ENCODE measurements around the gene NOP53. TPM values are rescaled to one million over a fixed set of nuclear protein-coding genes. Genes with fewer than 3 reads are reported as not detected.
A peak's percentile ranks its signal among the peaks of the same experiment; 100 is the strongest.

The NOP53 gene
- total and polyA plus RNA-seq, 7 donors, result 96.3 to 268 (median 166) TPM

DNA sequence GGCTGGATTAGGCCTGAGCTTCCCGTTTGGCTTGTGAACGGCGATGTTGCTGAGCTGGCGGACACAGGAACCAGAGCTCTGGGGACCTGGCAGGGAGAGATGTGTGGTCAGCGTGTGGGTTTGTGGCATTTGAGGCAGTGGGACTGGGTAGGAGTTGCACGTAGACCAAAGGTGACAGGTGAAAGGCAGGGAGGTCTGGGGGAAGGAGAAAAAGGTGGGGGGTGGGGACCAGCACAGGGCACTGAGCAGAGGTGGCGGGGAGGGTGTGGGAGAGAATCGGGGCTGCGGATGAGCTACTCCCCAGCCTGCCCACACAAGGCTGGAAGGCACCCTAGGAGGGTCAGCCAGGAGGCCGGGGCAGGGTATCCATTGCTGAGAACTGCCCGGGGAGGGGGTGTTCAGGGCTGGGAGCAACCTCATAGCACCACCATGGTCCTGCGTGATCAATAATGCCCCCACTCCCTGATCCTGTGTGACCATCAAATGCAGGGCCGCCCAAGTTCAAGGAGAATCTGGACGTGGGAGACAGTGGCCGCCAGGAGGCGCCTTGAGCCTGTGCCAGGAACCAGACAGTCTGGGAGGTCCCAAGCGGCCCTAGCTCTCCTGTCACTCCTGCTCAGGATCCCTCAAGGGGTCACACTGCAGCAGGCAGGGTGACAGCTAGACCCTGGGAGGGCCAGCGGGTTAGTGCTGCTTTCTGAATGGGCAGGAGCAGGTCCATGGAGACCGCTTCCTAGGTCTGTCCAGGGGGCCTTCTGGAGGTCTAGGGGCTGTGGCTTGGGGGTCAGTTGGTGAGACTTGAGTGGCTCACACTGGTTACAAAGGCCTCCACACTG, 20.4 kb downstream of the NOP53 start:
- TF ChIP-seq, protein P1, sequence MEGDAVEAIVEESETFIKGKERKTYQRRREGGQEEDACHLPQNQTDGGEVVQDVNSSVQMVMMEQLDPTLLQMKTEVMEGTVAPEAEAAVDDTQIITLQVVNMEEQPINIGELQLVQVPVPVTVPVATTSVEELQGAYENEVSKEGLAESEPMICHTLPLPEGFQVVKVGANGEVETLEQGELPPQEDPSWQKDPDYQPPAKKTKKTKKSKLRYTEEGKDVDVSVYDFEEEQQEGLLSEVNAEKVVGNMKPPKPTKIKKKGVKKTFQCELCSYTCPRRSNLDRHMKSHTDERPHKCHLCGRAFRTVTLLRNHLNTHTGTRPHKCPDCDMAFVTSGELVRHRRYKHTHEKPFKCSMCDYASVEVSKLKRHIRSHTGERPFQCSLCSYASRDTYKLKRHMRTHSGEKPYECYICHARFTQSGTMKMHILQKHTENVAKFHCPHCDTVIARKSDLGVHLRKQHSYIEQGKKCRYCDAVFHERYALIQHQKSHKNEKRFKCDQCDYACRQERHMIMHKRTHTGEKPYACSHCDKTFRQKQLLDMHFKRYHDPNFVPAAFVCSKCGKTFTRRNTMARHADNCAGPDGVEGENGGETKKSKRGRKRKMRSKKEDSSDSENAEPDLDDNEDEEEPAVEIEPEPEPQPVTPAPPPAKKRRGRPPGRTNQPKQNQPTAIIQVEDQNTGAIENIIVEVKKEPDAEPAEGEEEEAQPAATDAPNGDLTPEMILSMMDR (IDR thresholded peaks at IDR 0.05), result peak; percentile 76
- WGBS, 3 donors, result 36 to 44% (median 36%) methylated on average over 19 of the region's 19 CpGs
- peak; percentile 81 to 90 (median 84) for ATAC-seq

DNA sequence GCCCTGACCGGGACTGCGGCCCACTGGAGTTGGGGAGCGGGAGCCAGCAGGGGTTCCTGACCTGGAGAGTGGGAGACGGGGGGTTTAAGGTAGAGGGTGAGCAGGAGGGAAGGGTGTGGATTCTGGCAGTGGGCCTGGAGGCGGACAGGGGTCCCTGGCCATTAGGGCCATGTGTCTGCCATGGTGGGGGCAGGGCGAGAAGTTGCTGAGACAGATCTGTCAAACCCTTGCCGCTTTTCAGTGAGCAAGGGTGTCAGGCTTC, 20.9 kb downstream of the NOP53 start:
- no peak for ATAC-seq
- H3K4me1 ChIP-seq, result no peaks in the 10 kb centered on the region
- no peaks in the 10 kb centered on the region for H3K36me3 ChIP-seq (ENCODE audit: insufficient read depth in 1 of 2, low read depth in 1 of 2)
- no peak for DNase-seq
- TF ChIP-seq, protein P1 (IDR thresholded peaks at IDR 0.05), result no peak
- H3K4me3 ChIP-seq, result no peak overlapping the region
- 81 to 86% (median 85%) methylated on average over 7 of the region's 7 CpGs for WGBS, 3 donors
- H3K27me3 ChIP-seq (ENCODE audit: insufficient read depth in 3 of 3, low read length in 2 of 3), result no peaks in the 10 kb centered on the region
- no peak overlapping the region for H3K27ac ChIP-seq
- intact Hi-C loops (cut with DNase I), result loop anchor here (1.0 kb wide), 2 partner anchors 21 to 22 kb away; no protein-coding TSS in a partner anchor
- no peaks in the 10 kb centered on the region for H3K9me3 ChIP-seq

More for the DNA sequence above, 20.4 kb downstream of the NOP53 start:
- H3K36me3 ChIP-seq (ENCODE audit: insufficient read depth in 1 of 2, low read depth in 1 of 2), result no peaks in the 10 kb centered on the region
- H3K27ac ChIP-seq, result no peak overlapping the region
- intact Hi-C loops (cut with DNase I), result loop anchor here (1.0 kb wide), 2 partner anchors 22 to 23 kb away; no protein-coding TSS in a partner anchor
- no peak overlapping the region for H3K4me3 ChIP-seq
- peak; percentile 77 to 89 for DNase-seq
- H3K27me3 ChIP-seq (ENCODE audit: insufficient read depth in 3 of 3, low read length in 2 of 3), result no peaks in the 10 kb centered on the region
- no peaks in the 10 kb centered on the region for H3K4me1 ChIP-seq
- no peaks in the 10 kb centered on the region for H3K9me3 ChIP-seq

DNA sequence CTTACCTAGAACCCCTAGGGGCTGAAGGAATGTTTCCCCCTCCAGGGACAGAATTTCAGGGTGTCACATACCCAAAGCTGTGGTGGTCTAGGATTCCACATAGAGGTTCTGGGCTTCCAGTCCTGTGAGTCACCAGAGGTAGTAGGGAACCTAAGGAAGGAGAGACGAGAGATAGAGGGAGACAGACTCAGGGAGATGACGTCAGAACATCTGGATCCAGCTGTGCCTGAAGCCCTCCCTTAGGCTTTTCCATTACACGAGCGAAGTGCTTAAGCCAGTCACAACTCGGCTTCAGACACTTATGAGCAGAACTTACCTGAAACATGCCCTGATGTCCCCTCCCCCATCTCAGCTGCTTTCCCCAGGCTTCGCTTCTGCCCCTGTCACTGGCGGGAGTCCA, 21.3 kb downstream of the NOP53 start:
- Histone ChIP-seq H3K4me1 (no peaks in the 10 kb centered on the region), H3K36me3 (ENCODE audit: insufficient read depth in 1 of 2, low read depth in 1 of 2) (no peaks in the 10 kb centered on the region), H3K9me3 (no peaks in the 10 kb centered on the region), H3K4me3 (no peak overlapping the region), H3K27ac (no peak overlapping the region), H3K27me3 (ENCODE audit: insufficient read depth in 3 of 3, low read length in 2 of 3) (no peaks in the 10 kb centered on the region)
- ATAC-seq (no peak), DNase-seq (no peak)
- whole genome bisulfite sequencing, 3 donors, result 81 to 84% (median 81%) methylated on average over 7 of the region's 7 CpGs
- intact Hi-C loops (cut with DNase I), result loop anchor here (1.0 kb wide), 2 partner anchors 21 to 22 kb away; no protein-coding TSS in a partner anchor
- TF ChIP-seq, protein P1 (IDR thresholded peaks at IDR 0.05), result no peak

DNA sequence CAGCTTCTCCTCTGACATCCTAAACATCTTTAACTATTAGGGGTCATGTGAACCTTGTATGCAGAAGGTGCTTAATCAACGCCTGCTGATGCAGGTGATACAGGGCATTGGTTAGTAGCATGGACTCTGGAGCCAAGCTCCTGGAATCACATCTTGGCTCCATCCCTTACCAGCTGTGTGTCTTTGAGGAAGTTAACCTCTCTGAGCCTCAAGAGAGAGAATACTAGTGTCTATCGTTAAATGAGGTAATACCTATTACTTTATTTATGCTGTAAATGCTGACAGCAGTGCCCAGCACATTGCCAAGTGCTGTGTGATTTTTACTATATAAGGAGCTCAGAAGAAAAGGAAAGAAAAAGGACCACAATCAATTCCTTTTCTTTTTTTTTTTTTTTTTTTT, 22.0 kb downstream of the NOP53 start:
- WGBS, 3 donors, result 33 to 95% (median 39%) methylated on average over 2 of the region's 2 CpGs
- intact Hi-C loops (cut with DNase I), result no loop called here
- DNase-seq (no peak), ATAC-seq (no peak)
- TF ChIP-seq, protein P1 (IDR thresholded peaks at IDR 0.05), result no peak
- no peaks in the 10 kb centered on the region for H3K4me1 ChIP-seq
- H3K9me3 ChIP-seq, result no peaks in the 10 kb centered on the region
- H3K27me3 ChIP-seq (ENCODE audit: insufficient read depth in 3 of 3, low read length in 2 of 3), result no peaks in the 10 kb centered on the region
- H3K27ac ChIP-seq, result no peak overlapping the region
- H3K36me3 ChIP-seq (ENCODE audit: insufficient read depth in 1 of 2, low read depth in 1 of 2), result no peaks in the 10 kb centered on the region
- H3K4me3 ChIP-seq, result no peak overlapping the region
